ENCODE measurements around the gene TMPRSS3. TPM values are rescaled to one million over a fixed set of nuclear protein-coding genes. Genes with fewer than 3 reads are reported as not detected.
A peak's percentile ranks its signal among the peaks of the same experiment; 100 is the strongest.

The TMPRSS3 gene
- total and polyA plus RNA-seq, 3 donors from 2014 or later = 0.40 to 0.56 TPM; not detected in 1

DNA sequence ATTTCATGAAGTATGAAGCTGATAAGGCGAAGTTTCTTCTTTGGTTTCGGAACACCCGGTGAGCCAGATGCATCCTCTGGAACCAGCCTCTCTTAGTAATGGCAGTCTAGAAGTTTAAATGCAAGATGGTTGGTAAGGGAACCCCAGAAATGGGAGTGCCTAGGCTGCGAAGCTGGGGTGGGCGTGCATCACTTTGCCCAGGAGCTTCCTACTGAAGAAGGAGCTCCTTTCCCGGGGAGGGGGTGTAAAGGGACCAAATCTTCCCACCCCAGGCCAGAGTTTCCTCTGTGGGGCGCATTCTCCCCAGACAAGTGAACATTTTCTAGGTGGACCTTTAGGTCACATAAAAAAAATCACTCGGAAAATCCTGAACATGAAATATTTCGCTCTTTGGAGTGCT, 49.4 kb downstream of the TMPRSS3 start:
- H3K36me3 ChIP-seq (ENCODE audit: low read depth, missing control alignments) = no peaks in the 10 kb centered on the region
- no peak for DNase-seq
- H3K27ac ChIP-seq = no peak overlapping the region
- WGBS, 2 donors = 61 to 82% methylated on average over 9 of the region's 9 CpGs
- intact Hi-C loops (cut with DNase I; ENCODE audit: low total_unique reads) = no loop called here
- H3K4me3 ChIP-seq = no peak overlapping the region
- H3K27me3 ChIP-seq = no peaks in the 10 kb centered on the region
- TF ChIP-seq, protein P1, sequence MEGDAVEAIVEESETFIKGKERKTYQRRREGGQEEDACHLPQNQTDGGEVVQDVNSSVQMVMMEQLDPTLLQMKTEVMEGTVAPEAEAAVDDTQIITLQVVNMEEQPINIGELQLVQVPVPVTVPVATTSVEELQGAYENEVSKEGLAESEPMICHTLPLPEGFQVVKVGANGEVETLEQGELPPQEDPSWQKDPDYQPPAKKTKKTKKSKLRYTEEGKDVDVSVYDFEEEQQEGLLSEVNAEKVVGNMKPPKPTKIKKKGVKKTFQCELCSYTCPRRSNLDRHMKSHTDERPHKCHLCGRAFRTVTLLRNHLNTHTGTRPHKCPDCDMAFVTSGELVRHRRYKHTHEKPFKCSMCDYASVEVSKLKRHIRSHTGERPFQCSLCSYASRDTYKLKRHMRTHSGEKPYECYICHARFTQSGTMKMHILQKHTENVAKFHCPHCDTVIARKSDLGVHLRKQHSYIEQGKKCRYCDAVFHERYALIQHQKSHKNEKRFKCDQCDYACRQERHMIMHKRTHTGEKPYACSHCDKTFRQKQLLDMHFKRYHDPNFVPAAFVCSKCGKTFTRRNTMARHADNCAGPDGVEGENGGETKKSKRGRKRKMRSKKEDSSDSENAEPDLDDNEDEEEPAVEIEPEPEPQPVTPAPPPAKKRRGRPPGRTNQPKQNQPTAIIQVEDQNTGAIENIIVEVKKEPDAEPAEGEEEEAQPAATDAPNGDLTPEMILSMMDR (IDR thresholded peaks at IDR 0.05) = no peak
- no peak for TF ChIP-seq POLR2A (IDR thresholded peaks at IDR 0.05)
- H3K9me3 ChIP-seq = no peaks in the 10 kb centered on the region
- no peaks in the 10 kb centered on the region for H3K4me1 ChIP-seq

DNA sequence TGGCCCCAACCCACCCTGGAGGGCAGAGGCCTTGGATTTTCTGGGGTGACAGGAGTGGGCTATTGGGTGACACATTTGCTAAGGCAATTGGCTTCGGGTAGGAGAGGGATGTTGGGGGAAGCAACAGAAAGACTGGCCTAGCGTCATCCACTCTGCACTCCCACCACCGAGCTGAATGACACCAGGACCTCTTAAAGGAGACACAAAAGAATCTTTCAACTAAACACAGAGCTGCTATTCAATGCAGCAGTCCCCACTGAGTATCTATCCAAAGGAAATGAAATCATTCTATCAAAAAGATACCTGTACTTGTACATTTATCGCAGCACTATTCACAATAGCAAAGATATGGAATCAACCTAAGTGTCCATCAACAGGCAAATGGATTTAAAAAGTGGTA, 51.2 kb downstream of the TMPRSS3 start:
- no peak for DNase-seq
- intact Hi-C loops (cut with DNase I; ENCODE audit: low total_unique reads) = no loop called here
- no peak for TF ChIP-seq POLR2A (IDR thresholded peaks at IDR 0.05)
- TF ChIP-seq, protein P1 (IDR thresholded peaks at IDR 0.05) = no peak

DNA sequence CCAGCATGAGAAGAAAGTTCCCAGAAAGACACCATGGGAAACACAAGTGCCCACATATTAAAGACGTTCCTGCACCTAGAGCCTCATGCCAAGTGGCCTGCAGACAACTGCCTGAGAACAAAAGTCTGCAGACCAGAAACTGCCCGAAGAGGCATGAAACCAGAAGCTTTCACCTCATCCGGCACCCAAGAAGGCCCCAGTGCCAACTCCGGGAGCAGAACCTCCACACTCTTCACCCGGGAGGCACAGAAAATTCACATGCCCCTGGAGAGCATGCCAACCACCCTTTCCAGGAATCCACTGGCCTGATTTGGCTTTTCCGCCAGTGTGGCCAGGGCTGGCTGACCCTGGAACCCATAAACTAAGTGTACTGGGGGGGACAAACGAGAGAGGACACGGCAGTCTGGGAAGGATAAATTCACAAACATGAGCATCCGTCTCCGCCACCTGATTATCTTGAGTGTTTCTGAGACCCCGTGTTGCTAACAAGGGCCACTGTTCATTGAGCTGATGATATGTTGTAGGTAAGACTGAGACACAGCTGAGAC, 51.8 kb downstream of the TMPRSS3 start:
- no peak overlapping the region for H3K4me3 ChIP-seq
- H3K27me3 ChIP-seq = no peaks in the 10 kb centered on the region
- no peaks in the 10 kb centered on the region for H3K9me3 ChIP-seq
- H3K4me1 ChIP-seq = no peaks in the 10 kb centered on the region
- intact Hi-C loops (cut with DNase I; ENCODE audit: low total_unique reads) = no loop called here
- no peaks in the 10 kb centered on the region for H3K36me3 ChIP-seq (ENCODE audit: low read depth, missing control alignments)
- TF ChIP-seq, protein P1 (IDR thresholded peaks at IDR 0.05) = no peak
- TF ChIP-seq POLR2A (IDR thresholded peaks at IDR 0.05) = no peak
- H3K27ac ChIP-seq = no peak overlapping the region
- peak; percentile 1 for DNase-seq
- 79 to 88% methylated on average over 11 of the region's 11 CpGs for WGBS, 2 donors

More for the DNA sequence above, 51.2 kb downstream of the TMPRSS3 start:
- WGBS, 2 donors = 50 to 56% methylated on average over 4 of the region's 4 CpGs
- H3K27ac ChIP-seq = no peak overlapping the region
- H3K9me3 ChIP-seq = no peaks in the 10 kb centered on the region
- no peaks in the 10 kb centered on the region for H3K4me1 ChIP-seq
- H3K27me3 ChIP-seq = no peaks in the 10 kb centered on the region
- no peaks in the 10 kb centered on the region for H3K36me3 ChIP-seq (ENCODE audit: low read depth, missing control alignments)
- H3K4me3 ChIP-seq = no peak overlapping the region

DNA sequence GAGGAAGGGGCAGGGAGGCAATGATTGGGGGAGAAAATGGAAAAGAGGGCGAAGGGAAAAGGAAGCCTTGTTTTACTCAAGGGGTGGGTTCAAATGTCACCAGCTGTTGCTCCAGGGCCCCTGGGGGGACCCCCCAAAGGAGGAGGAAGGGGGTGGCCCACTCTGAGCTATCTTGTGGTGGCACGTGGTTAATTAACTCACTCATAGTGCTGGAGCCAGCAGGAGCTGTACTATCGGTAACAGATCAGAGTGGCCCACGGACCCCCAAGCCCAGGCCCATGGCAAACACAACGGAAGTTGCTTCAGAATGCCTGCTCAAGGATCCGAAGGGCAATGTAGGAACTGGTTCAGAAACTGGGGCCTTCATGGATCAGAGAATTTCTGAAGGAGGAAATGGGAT, 52.3 kb downstream of the TMPRSS3 start:
- no peak overlapping the region for H3K27ac ChIP-seq
- no peak for DNase-seq
- 86 to 95% methylated on average over 6 of the region's 6 CpGs for WGBS, 2 donors
- no peaks in the 10 kb centered on the region for H3K9me3 ChIP-seq
- no peaks in the 10 kb centered on the region for H3K27me3 ChIP-seq
- no peak overlapping the region for H3K4me3 ChIP-seq
- TF ChIP-seq POLR2A (IDR thresholded peaks at IDR 0.05) = no peak
- TF ChIP-seq, protein P1 (IDR thresholded peaks at IDR 0.05) = no peak
- no peaks in the 10 kb centered on the region for H3K36me3 ChIP-seq (ENCODE audit: low read depth, missing control alignments)
- intact Hi-C loops (cut with DNase I; ENCODE audit: low total_unique reads) = no loop called here
- H3K4me1 ChIP-seq = no peaks in the 10 kb centered on the region

DNA sequence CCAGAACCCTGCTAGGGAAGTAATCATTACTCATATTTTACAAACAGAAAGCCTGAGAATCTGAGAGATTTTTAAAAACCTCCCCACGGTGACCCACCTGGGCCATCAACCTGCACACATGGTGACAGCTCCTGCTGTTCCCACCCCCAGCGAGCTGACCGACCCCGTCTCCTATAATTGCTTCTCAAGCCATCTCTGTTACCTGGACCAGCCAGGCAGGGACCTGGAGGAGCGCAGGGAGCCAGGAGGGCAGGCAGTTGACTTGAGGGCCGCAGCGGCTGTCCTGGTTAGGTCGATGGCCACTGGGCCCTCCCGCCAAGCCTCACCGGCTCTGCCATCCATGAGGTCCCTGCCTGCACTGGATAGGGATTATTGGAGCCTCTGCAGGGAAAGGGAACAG, 52.8 kb downstream of the TMPRSS3 start:
- no peak overlapping the region for H3K27ac ChIP-seq
- TF ChIP-seq POLR2A (IDR thresholded peaks at IDR 0.05) = no peak
- TF ChIP-seq, protein P1 (IDR thresholded peaks at IDR 0.05) = no peak
- H3K4me3 ChIP-seq = no peak overlapping the region
- 89 to 94% methylated on average over 10 of the region's 10 CpGs for WGBS, 2 donors
- no peaks in the 10 kb centered on the region for H3K4me1 ChIP-seq
- no peaks in the 10 kb centered on the region for H3K9me3 ChIP-seq
- no peak for DNase-seq
- no peaks in the 10 kb centered on the region for H3K36me3 ChIP-seq (ENCODE audit: low read depth, missing control alignments)
- intact Hi-C loops (cut with DNase I; ENCODE audit: low total_unique reads) = no loop called here
- no peaks in the 10 kb centered on the region for H3K27me3 ChIP-seq
